Adrenal gland (tissue), 12 donors: ENCODE measurements around the gene PHF20. TPM values are rescaled to one million over a fixed set of nuclear protein-coding genes. Genes with fewer than 3 reads are reported as not detected.
A peak's percentile ranks its signal among the peaks of the same experiment; 100 is the strongest.

Source experiments
- DNase-seq, 7 donors: peaks; one replicate each; pipeline ENCODE4 v3.0.0-alpha.2; 2019 to 2020
- H3K27ac ChIP-seq, 5 donors: fragments of 200-600 bp; sonication (generic) in 4 of 5; 1 replicate in 3 of 5; 2 replicates in 2 of 5; pipeline versions ENCODE4 v1.5.1 to v1.8.0; 2016 to 2020; ENCODE audit warnings: mild to moderate bottlenecking in 1 of 5
- H3K27me3 ChIP-seq: fragments of 200-600 bp; 2 replicates; pipeline ENCODE4 v1.8.0; 2021
- H3K36me3 ChIP-seq, 2 donors: fragments of 200-600 bp; replicated peaks in 1 of 2; 1 replicate in 1 of 2; 2 replicates in 1 of 2; pipeline versions ENCODE4 v1.5.1 to v1.8.0; 2018 to 2022
- H3K4me1 ChIP-seq, 2 donors: fragments of 200-600 bp; replicated peaks in 1 of 2; 1 replicate in 1 of 2; 2 replicates in 1 of 2; pipeline versions ENCODE4 v1.5.1 to v1.8.0; 2018 to 2021
- H3K4me3 ChIP-seq, 4 donors: fragments of 200-600 bp; sonication (generic) in 3 of 4; one replicate each; pipeline ENCODE4 v1.5.1; 2016 to 2018
- H3K9me3 ChIP-seq, 3 donors: fragments of 200-600 bp; sonication (generic) in 1 of 3; replicated peaks in 1 of 3; 1 replicate in 2 of 3; 2 replicates in 1 of 3; pipeline versions ENCODE4 v1.5.1 to v1.8.0; 2016 to 2021
- POLR2A ChIP-seq, 2 donors: fragments of 450-650 bp; IDR thresholded peaks; one replicate each; pipeline ENCODE4 v1.6.1; 2017; ENCODE audit warnings: antibody characterized with exemption in 2 of 2, mild to moderate bottlenecking in 2 of 2, moderate library complexity in 1 of 2
- WGBS, 4 donors: extraction: QIAGEN DNeasy Blood & Tissue Kit in 2 of 4; methylation state at CpG; one replicate each; pipeline versions ENCODE4 v1.1.5 to v1.1.7; 2013 to 2017; 5-methylcytosine and 5-hydroxymethylcytosine counted together
- intact Hi-C, 2 donors: fragments of 100-400 bp; cut with DNase I; formaldehyde crosslinking; loops; one replicate each; pipeline versions ENCODE4 v1.14.1 to v1.15.0; 2022 to 2023
- polyA plus RNA-seq, 3 donors: library from polyadenylated mRNA; stranded (reverse); fragments of 200-250 nt in 2 of 3; fragments of 350-450 nt in 1 of 3; fragmentation: Illumina TruSeq in 1 of 3; extraction: RNeasy Lipid Tissue Mini Kit (QIAGEN cat#74804) in 1 of 3; gene quantifications; one replicate each; pipeline ENCODE4 v1.2.3, GENCODE V29; 2013 to 2014
- total RNA-seq, 9 donors: library from RNA; depleted of rRNA in 4 of 9; stranded (reverse); fragments of >200 nt in 4 of 9; fragments of 120-200 nt in 1 of 9; fragmentation: NEBNext Ultra II Directional in 1 of 9; extraction: Animal tissue kit (Norgen Biotek cat#: 25700) in 1 of 9; gene quantifications; one replicate each; pipeline versions ENCODE4 v1.1.0 to v1.2.4, GENCODE V29; 2013 to 2023
- TF ChIP-seq, protein P1 (sequence below), 6 experiments: fragments of 450-650 bp in 4 of 6; fragments of 200-600 bp in 2 of 6; sonication (generic) in 1 of 6; IDR thresholded peaks; 1 replicate in 5 of 6; 2 replicates in 1 of 6; pipeline versions ENCODE4 v1.5.1 to v1.8.0; 2016 to 2021; ENCODE audit warnings: antibody characterized with exemption in 6 of 6, mild to moderate bottlenecking in 2 of 6, moderate library complexity in 1 of 6
- donor health status: healthy with polysubstance abuse.
- donor health status: Bipolar disorder and iron deficiency.
- donor health status: DM: yes; HTN: yes; CAD: no.
- donor health status: DM: no; HTN: no; CAD: no.
- donor health status: DM: no; HTN: no; CAD: no.
- donor health status: DM: yes; HTN: yes; CAD: no.

PHF20 gene
- total and polyA plus RNA-seq, 12 donors, result 15.0 to 45.1 (median 28.8) TPM

DNA sequence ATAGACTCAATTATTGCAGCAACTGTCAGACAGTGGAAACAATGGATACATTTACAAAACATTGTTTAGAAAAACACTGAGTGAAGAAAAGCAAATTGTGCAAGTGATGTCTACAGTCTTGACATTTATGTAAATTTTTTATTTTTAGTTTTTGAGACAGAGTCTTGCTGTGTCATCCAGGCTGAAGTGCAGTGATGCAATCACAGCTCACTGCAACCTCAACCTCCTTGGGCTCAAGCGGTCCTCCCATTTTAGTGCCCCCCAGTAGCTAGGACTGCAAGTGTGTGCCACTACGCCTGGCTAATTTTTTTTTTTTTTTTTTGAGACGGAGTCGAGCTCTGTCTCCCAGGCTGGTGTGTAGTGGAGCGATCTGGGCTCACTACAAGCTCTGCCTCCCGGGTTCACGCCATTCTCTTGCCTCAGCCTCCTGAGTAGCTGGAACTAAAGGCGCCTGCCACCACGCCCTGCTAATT, 206.3 kb downstream of the PHF20 start:
- TF ChIP-seq, protein P1, sequence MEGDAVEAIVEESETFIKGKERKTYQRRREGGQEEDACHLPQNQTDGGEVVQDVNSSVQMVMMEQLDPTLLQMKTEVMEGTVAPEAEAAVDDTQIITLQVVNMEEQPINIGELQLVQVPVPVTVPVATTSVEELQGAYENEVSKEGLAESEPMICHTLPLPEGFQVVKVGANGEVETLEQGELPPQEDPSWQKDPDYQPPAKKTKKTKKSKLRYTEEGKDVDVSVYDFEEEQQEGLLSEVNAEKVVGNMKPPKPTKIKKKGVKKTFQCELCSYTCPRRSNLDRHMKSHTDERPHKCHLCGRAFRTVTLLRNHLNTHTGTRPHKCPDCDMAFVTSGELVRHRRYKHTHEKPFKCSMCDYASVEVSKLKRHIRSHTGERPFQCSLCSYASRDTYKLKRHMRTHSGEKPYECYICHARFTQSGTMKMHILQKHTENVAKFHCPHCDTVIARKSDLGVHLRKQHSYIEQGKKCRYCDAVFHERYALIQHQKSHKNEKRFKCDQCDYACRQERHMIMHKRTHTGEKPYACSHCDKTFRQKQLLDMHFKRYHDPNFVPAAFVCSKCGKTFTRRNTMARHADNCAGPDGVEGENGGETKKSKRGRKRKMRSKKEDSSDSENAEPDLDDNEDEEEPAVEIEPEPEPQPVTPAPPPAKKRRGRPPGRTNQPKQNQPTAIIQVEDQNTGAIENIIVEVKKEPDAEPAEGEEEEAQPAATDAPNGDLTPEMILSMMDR (IDR thresholded peaks at IDR 0.05), result no peak
- no peak for TF ChIP-seq POLR2A (IDR thresholded peaks at IDR 0.05)
- H3K27me3 ChIP-seq, result no peaks in the 10 kb centered on the region
- H3K36me3 ChIP-seq, result no peaks in the 10 kb centered on the region
- no peaks in the 10 kb centered on the region for H3K4me1 ChIP-seq
- DNase-seq, result peak in 1 of 7 donors; percentile 17
- H3K4me3 ChIP-seq, result no peak overlapping the region
- H3K9me3 ChIP-seq, result no peaks in the 10 kb centered on the region
- WGBS, 4 donors, result 78 to 87% (median 80%) methylated on average over 9 of the region's 9 CpGs
- no peak overlapping the region for H3K27ac ChIP-seq
- intact Hi-C loops, result no loop called here

DNA sequence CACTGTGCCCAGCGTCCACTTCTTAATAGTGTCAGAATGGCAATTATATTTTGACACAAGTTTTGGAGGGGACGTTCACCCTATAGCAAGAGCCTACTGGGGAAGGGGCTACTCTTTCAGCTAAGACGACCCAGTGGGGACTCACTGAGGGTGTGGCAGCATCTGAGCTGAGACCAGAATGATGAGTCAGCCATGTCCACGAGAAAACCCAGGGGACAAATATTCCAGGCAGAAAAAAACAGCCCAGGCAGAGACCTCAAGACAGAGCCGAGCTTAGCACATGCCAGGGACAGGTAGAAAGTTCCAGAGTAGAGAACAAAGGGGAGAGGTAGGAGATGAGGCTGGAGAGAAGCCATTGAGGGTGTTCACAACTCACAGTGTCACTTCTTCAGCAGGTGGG, 207.7 kb downstream of the PHF20 start:
- 63 to 73% (median 67%) methylated on average over 5 of the region's 5 CpGs for WGBS, 4 donors
- no peak overlapping the region for H3K4me3 ChIP-seq
- no peaks in the 10 kb centered on the region for H3K27me3 ChIP-seq
- intact Hi-C loops, result no loop called here
- no peak overlapping the region for H3K27ac ChIP-seq
- H3K36me3 ChIP-seq, result no peaks in the 10 kb centered on the region
- no peaks in the 10 kb centered on the region for H3K9me3 ChIP-seq
- peak in 1 of 7 donors; percentile 36 for DNase-seq
- no peak for TF ChIP-seq POLR2A (IDR thresholded peaks at IDR 0.05)
- TF ChIP-seq, protein P1 (IDR thresholded peaks at IDR 0.05), result no peak
- H3K4me1 ChIP-seq, result no peaks in the 10 kb centered on the region

DNA sequence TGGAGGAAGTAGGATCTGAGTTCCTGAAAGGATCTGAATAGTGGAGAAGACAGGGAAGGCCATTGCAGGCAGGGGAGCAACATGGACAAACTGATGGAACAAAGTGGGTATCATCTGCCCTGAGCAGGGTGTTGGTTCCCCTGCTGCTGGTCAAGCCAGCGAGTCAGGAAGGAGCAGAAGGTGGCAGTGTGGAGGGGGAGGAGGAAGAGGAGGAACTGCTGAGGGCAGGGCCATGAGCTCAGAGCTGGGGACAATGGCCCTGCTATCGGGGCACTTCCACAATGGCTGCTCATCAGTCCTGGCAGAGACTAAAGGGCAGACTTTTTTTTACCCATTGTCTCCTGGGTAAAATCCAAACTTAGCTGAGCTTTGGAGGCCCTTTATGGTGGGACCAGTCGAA, 210.2 kb downstream of the PHF20 start:
- DNase-seq, result peak in 1 of 7 donors; percentile 30
- 55 to 71% (median 67%) methylated on average over 3 of the region's 3 CpGs for WGBS, 4 donors
- no peaks in the 10 kb centered on the region for H3K36me3 ChIP-seq

DNA sequence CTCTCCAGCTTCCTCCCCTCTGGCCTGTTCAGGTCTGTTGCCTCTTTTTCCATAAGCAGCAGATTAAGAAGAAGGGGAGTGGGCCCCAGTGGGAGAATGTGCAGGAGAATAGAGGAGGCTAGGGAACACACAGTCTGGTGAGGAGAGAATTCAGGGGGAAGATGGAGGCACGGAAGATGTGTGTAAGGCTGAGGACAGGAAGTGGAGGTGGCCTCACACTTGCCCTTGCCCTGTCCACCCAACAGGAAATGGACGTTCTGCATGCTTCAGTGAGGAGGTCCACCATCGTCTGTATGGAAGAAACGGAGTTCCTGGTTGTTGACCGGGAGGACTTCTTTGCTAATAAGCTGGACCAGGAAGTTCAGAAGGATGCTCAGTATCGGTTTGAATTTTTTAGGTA, 212.6 kb downstream of the PHF20 start:
- H3K4me3 ChIP-seq, result no peak overlapping the region
- DNase-seq, result no peak
- H3K27me3 ChIP-seq, result no peaks in the 10 kb centered on the region
- no peaks in the 10 kb centered on the region for H3K9me3 ChIP-seq
- 72 to 76% (median 74%) methylated on average over 6 of the region's 6 CpGs for WGBS, 4 donors
- TF ChIP-seq POLR2A (IDR thresholded peaks at IDR 0.05), result no peak
- TF ChIP-seq, protein P1 (IDR thresholded peaks at IDR 0.05), result no peak
- no peak overlapping the region for H3K27ac ChIP-seq
- no peaks in the 10 kb centered on the region for H3K4me1 ChIP-seq
- H3K36me3 ChIP-seq, result no peaks in the 10 kb centered on the region
- intact Hi-C loops, result loop anchor here in 1 of 2 donors (10.0 kb wide), 1 partner anchor 460 kb away; no protein-coding TSS in a partner anchor

More for the DNA sequence above, 210.2 kb downstream of the PHF20 start:
- no peaks in the 10 kb centered on the region for H3K9me3 ChIP-seq
- no peak overlapping the region for H3K27ac ChIP-seq
- H3K4me1 ChIP-seq, result no peaks in the 10 kb centered on the region
- H3K4me3 ChIP-seq, result no peak overlapping the region
- no peaks in the 10 kb centered on the region for H3K27me3 ChIP-seq
- TF ChIP-seq, protein P1 (IDR thresholded peaks at IDR 0.05), result no peak
- TF ChIP-seq POLR2A (IDR thresholded peaks at IDR 0.05), result no peak
- intact Hi-C loops, result loop anchor here in 1 of 2 donors (10.0 kb wide), 1 partner anchor 463 kb away; no protein-coding TSS in a partner anchor
